Glomerular visceral epithelial cell (primary cell): Measurements from ENCODE around the gene ATRN.
"Not testable (repeated sequence)": the region's sequence is repeated elsewhere in the genome, so short reads cannot be mapped to it uniquely, and the experiment has no call there.

Experiments
- DNase-seq: peaks from one replicate; pipeline ENCODE4 v3.0.0-alpha.2; 2016; ENCODE audit errors: extremely low spot score

The ATRN gene

GRCh38 chr20:3470208-3470626 is 601 bp upstream of the ATRN start:
- DNase-seq = no peak

GRCh38 chr20:3471397-3472021 is 691 bp downstream of the ATRN start:
- no peak for DNase-seq

DNA sequence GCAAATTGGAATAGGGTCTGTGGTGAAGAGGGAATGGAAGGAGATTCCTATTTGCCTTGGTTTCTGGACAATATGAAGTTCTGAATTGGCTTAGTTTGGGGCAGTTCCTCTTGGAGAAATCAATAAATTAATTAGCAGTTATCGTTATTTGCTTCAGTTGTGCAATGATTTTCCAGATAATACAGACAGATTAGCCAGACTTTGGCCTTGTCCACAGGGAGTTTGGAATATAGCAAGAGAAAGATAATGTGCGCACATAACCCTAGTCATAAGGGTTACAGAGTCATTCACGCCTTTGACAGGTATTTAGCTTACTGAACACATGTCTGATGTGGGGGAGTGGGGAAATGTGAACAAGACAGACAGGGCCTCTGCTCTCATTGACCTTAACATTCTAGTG is 1.3 kb downstream of the ATRN start:
- DNase-seq = no peak

GRCh38 chr20:3473324-3473723 is 2.5 kb downstream of the ATRN start:
- DNase-seq = no peak

- DNase-seq = no peak
Measured at GRCh38 chr20:3473944-3474343, 3.1 kb downstream of the ATRN start.

DNA sequence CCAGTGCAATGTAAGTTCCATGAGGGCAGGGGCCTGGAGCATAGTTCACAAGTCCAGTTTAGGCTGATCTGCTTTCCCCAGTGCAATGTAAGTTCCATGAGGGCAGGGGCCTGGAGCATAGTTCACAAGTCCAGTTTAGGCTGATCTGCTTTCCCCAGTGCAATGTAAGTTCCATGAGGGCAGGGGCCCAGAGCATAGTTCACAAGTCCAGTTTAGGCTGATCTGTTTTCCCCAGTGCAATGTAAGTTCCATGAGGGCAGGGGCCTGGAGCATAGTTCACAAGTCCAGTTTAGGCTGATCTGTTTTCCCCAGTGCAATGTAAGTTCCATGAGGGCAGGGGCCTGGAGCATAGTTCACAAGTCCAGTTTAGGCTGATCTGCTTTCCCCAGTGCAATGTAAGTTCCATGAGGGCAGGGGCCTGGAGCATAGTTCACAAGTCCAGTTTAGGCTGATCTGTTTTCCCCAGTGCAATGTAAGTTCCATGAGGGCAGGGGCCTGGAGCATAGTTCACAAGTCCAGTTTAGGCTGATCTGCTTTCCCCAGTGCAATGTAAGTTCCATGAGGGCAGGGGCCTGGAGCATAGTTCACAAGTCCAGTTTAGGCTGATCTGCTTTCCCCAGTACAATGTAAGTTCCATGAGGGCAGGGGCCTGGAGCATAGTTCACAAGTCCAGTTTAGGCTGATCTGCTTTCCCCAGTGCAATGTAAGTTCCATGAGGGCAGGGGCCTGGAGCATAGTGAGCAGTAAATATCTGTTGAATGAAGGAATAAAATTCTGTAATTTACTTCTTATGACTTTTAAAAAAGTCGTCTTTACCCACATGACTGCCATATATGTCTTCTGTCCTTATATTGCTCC is 6.4 kb downstream of the ATRN start:
- not testable (repeated sequence) for DNase-seq

GRCh38 chr20:3477861-3478544 is 7.2 kb downstream of the ATRN start:
- DNase-seq = no peak

- no peak for DNase-seq
Measured at GRCh38 chr20:3479025-3479424, 8.2 kb downstream of the ATRN start.

GRCh38 chr20:3479759-3480615 is 9.2 kb downstream of the ATRN start:
- DNase-seq = no peak

GRCh38 chr20:3483309-3483708 is 12.5 kb downstream of the ATRN start:
- DNase-seq = no peak

DNA sequence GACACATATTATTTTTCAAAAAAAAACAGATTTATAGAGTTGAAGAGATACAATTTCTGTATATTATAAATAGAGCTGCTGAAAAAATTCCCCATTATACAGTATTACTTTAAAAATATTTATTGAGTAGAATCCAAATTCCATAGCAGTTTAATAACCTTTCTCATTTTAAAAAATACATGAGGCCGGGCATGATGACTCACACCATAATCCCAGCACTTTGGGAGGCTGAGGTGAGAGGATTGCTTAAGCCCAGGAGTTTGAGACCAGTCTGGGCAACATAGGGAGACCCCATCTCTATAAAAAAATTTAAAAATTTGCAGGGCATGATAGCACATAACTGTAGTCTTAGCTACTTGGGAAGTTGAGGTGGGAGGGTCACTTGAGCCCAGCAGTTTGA is 13.0 kb downstream of the ATRN start:
- DNase-seq = no peak

DNA sequence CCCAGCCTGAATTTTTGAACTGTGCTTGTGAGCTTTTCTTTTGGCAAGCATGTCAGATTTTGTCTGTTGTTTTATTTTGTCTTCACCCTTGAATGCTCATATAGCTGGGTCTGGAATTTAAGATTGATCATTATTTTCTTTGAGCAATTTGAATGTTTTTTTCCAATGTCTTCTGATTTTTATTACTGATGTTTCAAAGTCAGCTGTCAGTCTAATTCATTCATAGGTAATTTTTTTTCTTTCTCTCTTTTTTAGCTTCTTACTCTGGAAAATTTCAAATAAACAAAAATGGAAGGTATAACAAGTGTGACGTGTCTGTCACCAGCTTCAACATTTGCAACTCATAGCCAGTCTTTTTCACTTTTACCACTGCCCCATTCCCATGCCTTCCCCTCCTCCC is 15.1 kb downstream of the ATRN start:
- DNase-seq = no peak

GRCh38 chr20:3486850-3487249 is 16.0 kb downstream of the ATRN start:
- no peak for DNase-seq

- DNase-seq = no peak
Measured at GRCh38 chr20:3492669-3493068, 21.9 kb downstream of the ATRN start.

DNA sequence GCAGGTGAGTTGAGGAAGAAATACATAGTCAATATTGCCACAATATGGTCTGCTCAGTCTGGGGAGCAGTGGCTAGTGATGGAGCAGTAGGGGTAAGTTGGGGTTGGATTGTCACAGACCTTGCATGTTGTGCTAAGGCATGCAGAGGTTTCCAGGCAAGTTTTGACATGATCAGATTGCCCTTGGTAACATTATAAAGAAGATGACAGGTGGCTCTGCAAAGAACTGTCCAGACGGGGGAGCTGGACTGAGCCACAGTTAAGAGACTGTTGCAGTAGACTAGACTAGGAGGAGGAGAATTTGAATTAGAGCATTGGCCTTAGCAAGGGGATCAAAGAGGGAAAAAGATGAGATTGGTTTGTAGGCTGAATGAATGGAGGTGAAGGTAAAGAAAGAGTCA is 23.4 kb downstream of the ATRN start:
- no peak for DNase-seq

DNA sequence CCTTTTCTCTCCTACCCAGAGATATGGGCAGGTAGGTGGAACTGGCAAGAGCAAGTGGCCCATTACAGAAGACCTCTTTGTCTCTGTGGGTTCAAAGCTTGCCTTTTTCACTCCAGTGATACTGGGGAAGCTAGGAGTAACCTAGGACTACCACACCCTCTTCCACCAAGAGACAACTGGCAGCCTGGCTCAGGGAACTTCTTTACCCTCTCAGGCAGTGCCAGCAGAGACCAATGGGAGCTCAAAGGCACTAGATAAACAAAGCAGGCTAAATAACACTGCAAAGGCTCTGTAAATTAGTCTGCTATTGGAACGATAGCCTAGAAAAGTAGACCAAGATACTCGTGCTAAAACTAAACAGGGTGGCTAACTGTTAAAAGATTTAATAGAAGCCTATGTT is 32.1 kb downstream of the ATRN start:
- no peak for DNase-seq

- no peak for DNase-seq
Measured at GRCh38 chr20:3505148-3505547, 34.3 kb downstream of the ATRN start.

DNA sequence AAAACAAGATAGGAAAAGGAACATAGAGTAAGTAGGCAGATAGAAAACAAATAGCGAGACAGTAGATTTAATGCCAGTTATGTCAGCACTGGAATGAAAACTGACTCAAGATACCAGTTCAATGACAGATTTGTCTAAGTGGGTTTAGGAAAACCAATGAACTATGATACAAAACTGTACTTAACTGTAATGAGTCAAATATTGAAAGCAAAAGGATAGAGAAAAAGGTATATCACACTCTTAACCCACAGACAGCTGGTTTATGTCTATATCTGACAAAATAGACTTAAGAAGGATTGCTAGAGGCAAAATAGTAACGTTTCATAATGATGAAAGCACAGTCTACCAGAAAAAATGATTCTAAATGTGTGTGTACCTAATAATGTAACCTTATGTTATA is 38.2 kb downstream of the ATRN start:
- no peak for DNase-seq

- DNase-seq = no peak
Measured at GRCh38 chr20:3510110-3510509, 39.3 kb downstream of the ATRN start.

DNA sequence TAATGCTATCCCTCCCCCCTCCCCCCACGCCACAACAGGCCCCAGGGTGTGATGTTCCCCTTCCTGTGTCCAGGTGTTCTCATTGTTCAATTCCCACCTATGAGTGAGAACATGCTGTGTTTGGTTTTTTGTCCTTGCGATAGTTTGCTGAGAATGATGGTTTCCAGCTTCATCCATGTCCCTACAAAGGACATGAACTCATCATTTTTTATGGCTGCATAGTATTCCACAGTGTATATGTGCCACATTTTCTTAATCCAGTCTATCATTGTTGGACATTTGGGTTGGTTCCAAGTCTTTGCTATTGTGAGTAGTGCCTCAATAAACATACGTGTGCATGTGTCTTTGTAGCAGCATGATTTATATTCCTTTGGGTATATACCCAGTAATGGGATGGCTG is 41.4 kb downstream of the ATRN start:
- DNase-seq = not testable (repeated sequence)

DNA sequence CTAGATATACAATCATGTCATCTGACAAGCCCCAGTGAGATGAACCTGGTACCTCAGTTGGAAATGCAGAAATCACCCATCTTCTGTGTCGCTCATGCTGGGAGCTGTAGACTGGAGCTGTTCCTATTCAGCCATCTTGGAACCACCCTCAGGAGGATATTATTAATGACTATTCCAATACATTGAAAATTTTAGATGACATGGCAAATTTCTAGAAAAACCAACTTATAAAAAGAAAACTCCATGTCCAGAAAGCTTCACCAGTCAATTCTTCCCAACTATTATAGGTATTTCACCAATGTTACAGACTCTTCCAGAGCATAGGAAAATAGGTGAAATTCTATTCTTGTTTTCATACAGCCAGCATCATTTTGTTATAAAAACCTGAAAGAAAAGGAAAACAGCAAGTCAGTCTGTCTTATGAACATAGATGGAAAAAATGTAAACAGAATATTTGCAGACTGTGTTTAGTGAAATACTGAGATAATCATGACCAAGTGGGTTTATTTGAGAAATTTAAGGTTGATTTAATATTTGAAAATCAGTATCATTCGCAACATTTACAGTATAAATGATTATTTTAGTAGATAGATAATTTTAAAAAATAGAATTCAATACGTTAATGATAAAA is 43.3 kb downstream of the ATRN start:
- no peak for DNase-seq
